GM18499 (cell line): ENCODE data around the gene ZNF644.
"Not testable (repeated sequence)": the region's sequence is repeated elsewhere in the genome, so short reads cannot be mapped to it uniquely, and the experiment has no call there.

ENCODE experiments used
- ATAC-seq: cut with Tn5 transposase; IDR thresholded peaks from one replicate; pipeline ENCODE4 v1.9.1; 2021; ENCODE audit warnings: moderate number of reproducible peaks; ENCODE audit not compliant: insufficient read depth, unreplicated experiment

Gene ZNF644

DNA sequence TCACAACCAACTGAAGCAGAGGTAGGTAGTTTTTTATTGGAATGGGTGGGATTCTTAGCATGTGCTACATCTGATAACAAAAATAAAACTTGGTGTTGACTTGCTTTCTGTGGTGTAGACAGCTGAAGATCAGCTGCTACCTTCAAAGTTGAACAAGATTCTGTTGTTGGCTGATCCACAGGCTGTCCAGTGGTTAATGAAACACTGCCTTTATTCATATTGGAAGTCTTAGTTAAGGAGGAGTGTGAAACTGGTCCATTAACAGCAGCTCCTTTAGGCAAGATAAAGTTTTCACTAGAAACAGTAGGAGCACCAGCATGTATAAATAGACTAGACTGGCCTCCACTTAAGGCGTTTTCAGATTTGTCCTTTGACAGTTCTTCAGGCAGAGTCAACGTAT, 81.1 kb downstream of the ZNF644 start:
- no peak for ATAC-seq

GRCh38 chr1:90936731-90937130, 85.1 kb downstream of the ZNF644 start:
- ATAC-seq = no peak

GRCh38 chr1:90936061-90936460, 85.8 kb downstream of the ZNF644 start:
- no peak for ATAC-seq

GRCh38 chr1:90928231-90928630, 93.6 kb downstream of the ZNF644 start:
- ATAC-seq = not testable (repeated sequence)

DNA sequence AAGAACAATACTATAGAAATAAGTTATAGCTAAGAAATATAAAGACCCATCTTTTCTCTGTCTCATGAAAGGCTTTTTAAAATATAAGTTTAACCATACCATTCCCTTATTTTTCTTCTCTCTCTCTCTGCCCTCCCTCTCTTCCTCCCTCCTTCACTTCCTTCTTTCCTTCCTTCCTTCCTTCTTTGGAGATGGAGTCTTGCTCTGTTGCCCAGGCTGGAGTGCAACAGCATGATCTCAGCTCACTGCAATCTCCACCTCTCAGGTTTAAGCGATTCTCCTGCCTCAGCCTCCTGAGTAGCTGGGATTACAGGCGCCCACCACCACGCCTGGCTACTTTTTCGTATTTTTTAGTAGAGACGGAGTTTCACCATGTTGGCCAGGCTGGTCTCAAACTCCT, 94.2 kb downstream of the ZNF644 start:
- ATAC-seq = not testable (repeated sequence)

DNA sequence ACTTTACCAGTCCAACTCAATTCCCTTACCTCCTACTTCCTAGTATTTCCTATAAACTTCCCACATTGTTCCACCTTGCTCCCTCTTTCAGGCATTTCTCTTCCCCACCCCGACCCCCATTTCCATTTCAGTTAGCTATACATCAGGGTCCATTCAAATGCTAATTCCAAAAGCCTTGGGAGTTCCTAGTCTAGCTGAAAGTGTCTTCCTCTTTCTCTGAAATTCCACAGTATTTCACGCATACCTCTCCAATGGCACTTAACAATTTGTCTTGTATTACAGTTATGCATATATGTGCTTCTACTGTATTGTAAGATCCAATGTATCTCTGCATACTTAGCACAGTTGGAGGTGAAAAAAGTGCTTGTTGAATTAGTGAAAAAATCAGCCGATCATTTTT, 94.9 kb downstream of the ZNF644 start:
- no peak for ATAC-seq

GRCh38 chr1:90925928-90926869, 95.6 kb downstream of the ZNF644 start:
- no peak for ATAC-seq

- no peak for ATAC-seq
These were observed 96.9 kb downstream of the ZNF644 start for GRCh38 chr1:90924982-90925381.

DNA sequence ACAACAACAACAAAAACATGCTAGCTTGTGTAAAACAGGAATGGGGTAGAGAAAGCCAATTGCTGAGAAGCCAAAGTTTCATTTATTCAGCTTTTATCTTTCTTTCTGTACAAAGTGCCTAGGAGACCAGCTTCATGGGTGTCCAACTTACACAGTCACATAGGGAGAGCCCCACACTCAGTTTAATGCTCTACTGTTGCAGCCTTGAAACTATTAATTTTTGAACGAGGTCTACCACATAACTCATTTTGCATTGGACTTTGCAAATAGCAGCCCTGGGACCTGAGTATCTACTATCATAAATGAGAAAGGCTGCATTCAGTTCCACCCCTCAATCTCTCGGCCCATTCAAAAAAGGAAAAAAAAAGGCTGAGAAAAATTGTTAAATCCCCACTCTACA, 98.8 kb downstream of the ZNF644 start:
- no peak for ATAC-seq

- ATAC-seq = no peak
These were observed 99.6 kb downstream of the ZNF644 start for GRCh38 chr1:90922202-90922601.

DNA sequence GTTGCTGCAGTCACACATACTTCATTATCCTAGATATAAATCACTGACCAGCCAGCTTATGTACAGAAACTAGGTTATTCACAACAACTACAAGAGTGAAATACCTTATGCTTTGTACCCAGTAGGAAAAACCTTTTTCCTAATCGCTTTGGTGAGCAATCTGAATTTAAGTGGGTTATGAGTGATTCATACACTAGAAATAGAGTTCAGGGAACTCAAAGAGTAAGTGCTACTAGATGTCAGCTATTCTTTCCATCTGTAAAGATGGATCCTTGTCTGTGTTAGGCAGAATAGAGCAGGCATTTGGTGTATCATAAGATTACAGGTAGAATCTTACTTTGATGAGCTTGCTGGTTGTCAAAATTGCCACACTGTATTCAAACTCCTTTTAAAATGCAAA, 101.9 kb downstream of the ZNF644 start:
- ATAC-seq = no peak

- no peak for ATAC-seq
These were observed 102.6 kb downstream of the ZNF644 start for GRCh38 chr1:90919190-90919719.

GRCh38 chr1:90911353-90911752, 110.5 kb downstream of the ZNF644 start:
- ATAC-seq = no peak

GRCh38 chr1:90902672-90903071, 119.2 kb downstream of the ZNF644 start:
- ATAC-seq = no peak

DNA sequence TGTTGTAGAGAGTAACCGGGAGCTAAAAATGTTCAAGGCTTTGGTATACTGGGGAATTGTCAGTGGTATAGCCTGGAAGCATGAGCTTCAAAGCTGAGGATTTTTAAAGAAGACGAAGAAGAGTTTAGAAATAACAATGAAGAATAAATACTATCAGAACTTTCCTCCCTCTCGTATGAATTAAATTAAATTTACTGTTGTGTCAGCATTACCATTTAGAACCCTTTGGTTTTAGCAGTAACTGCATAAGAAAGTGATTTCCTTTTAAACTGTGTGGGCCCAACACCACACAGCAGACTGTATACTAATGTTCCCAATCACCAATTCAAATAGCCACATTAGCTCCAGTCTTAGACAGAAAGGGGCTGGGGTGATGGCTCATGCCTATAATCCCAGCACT, 122.6 kb downstream of the ZNF644 start:
- ATAC-seq = no peak

DNA sequence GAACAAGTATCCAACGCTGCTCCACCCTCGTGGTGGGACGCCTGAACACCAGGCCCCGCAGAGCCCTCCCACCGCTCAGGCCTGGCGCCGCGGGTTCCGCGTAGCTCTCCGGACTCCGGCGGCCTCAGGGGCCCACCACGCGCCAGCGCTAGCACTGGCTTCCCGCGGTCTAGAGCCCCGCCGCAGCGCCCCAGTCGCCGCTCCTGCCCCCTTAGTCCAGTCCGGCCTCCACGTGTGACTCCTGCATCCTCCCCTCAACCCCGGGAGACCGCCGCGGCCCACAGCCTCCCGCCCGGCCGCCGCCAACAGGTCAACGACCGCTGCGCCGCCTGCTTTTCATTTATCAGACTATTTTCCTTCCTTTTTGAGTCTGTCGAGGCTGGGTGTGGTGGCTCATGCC, 128.2 kb downstream of the ZNF644 start:
- ATAC-seq = not testable (repeated sequence)

GRCh38 chr1:90892884-90893283, 129.0 kb downstream of the ZNF644 start:
- ATAC-seq = not testable (repeated sequence)

DNA sequence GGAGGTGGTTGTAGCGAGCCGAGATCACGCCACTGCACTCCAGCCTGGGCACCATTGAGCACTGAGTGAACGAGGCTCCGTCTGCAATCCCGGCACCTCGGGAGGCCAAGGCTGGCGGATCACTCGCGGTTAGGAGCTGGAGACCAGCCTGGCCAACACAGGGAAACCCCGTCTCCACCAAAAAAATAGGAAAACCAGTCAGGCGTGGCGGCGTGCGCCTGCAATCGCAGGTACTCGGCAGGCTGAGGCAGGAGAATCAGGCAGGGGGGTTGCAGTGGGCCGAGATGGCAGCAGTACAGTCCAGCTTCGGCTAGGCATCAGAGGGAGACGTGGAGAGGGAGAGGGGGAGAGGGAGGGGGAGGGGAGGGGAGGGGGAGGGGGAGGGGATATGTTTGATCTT, 129.6 kb downstream of the ZNF644 start:
- ATAC-seq = not testable (repeated sequence)

DNA sequence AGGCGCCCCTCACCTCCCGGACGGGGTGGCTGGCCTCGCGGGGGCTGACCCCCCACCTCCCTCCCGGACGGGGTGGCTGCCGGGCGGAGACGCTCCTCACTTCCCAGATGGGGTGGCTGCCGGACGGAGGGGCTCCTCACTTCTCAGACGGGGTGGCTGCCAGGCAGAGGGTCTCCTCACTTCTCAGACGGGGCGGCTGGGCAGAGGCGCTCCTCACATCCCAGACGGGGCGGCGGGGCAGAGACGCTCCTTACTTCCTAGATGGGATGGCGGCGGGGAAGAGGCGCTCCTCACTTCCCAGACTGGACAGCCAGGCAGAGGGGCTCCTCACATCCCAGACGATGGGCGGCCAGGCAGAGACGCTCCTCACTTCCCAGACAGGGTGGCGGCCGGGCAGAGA, 130.1 kb downstream of the ZNF644 start:
- not testable (repeated sequence) for ATAC-seq

- no peak for ATAC-seq
These were observed 139.6 kb downstream of the ZNF644 start for GRCh38 chr1:90882221-90882620.

GRCh38 chr1:90881034-90881433, 140.8 kb downstream of the ZNF644 start:
- no peak for ATAC-seq

- no peak for ATAC-seq
These were observed 142.6 kb downstream of the ZNF644 start for GRCh38 chr1:90879281-90879680.
